Measurements from ENCODE around the gene IL3.

IL3 gene

GRCh38 chr5:132073231-132074013 lies 13.0 kb downstream of the IL3 start, which contains the start of gene CSF2:
TSS of gene CSF2 (plus strand) at chr5:132073789. CDS start at chr5:132073824, 35 bp downstream.
- DNase-seq = no peak

GRCh38 chr5:132074091-132074771 lies 13.8 kb downstream of the IL3 start:
- DNase-seq = no peak

GRCh38 chr5:132074772-132075718 lies 14.6 kb downstream of the IL3 start:
- no peak for DNase-seq

GRCh38 chr5:132075719-132076077 lies 15.2 kb downstream of the IL3 start:
- no peak for DNase-seq

GRCh38 chr5:132076202-132076830 lies 15.9 kb downstream of the IL3 start:
- DNase-seq = no peak

- no peak for DNase-seq
These were observed 16.5 kb downstream of the IL3 start for GRCh38 chr5:132076983-132077382.

- DNase-seq = no peak
These were observed 18.6 kb downstream of the IL3 start for GRCh38 chr5:132079081-132079480.

GRCh38 chr5:132079619-132080018 lies 19.2 kb downstream of the IL3 start:
- DNase-seq = no peak

GRCh38 chr5:132080595-132080994 lies 20.1 kb downstream of the IL3 start:
- no peak for DNase-seq

GRCh38 chr5:132081458-132081857 lies 21.0 kb downstream of the IL3 start:
- no peak for DNase-seq

- no peak for DNase-seq
These were observed 22.0 kb downstream of the IL3 start for GRCh38 chr5:132082329-132083023.

GRCh38 chr5:132083071-132083678 lies 22.7 kb downstream of the IL3 start:
- DNase-seq = no peak

- DNase-seq = no peak
These were observed 25.2 kb downstream of the IL3 start for GRCh38 chr5:132085686-132086085.

GRCh38 chr5:132086277-132086794 lies 25.9 kb downstream of the IL3 start:
- no peak for DNase-seq

GRCh38 chr5:132087176-132087575 lies 26.7 kb downstream of the IL3 start:
- no peak for DNase-seq

GRCh38 chr5:132087661-132088060 lies 27.2 kb downstream of the IL3 start:
- no peak for DNase-seq

- no peak for DNase-seq
These were observed 28.9 kb downstream of the IL3 start for GRCh38 chr5:132089363-132089762.

GRCh38 chr5:132090107-132090506 lies 29.7 kb downstream of the IL3 start:
- no peak for DNase-seq

- DNase-seq = no peak
These were observed 32.8 kb downstream of the IL3 start for GRCh38 chr5:132093271-132093670.

GRCh38 chr5:132094393-132095076 lies 34.1 kb downstream of the IL3 start:
- no peak for DNase-seq

- no peak for DNase-seq
These were observed 34.6 kb downstream of the IL3 start for GRCh38 chr5:132095077-132095410.

All from CD4-positive, alpha-beta T cell treated with Interleukin-21 for 1 hour (primary cell).